Omental fat pad (tissue), 4 donors: Measurements from ENCODE around the gene TBC1D19. TPM values are rescaled to one million over a fixed set of nuclear protein-coding genes. Genes with fewer than 3 reads are reported as not detected.
"Not testable (repeated sequence)": the region's sequence is repeated elsewhere in the genome, so short reads cannot be mapped to it uniquely, and the experiment has no call there.

Source experiments
- ATAC-seq: fragments of 150-250 bp; one replicate; pipeline ENCODE4 v1.9.1; 2016; ENCODE audit warnings: mild to moderate bottlenecking, moderate library complexity; ENCODE audit not compliant: low FRiP score
- DNase-seq: peaks from one replicate; pipeline ENCODE4 v3.0.0-alpha.2; 2019; ENCODE audit warnings: low spot score
- CTCF ChIP-seq, 3 donors: fragments of 450-650 bp; IDR thresholded peaks; one replicate each; pipeline ENCODE4 v1.5.1; 2016 to 2017; ENCODE audit warnings: antibody characterized with exemption in 3 of 3, mild to moderate bottlenecking in 3 of 3, moderate library complexity in 2 of 3
- total RNA-seq, 4 donors: library from RNA; depleted of rRNA; stranded (reverse); fragments of >200 nt; gene quantifications; one replicate each; pipeline ENCODE4 v1.1.0, GENCODE V29; 2016

Gene TBC1D19
- total RNA-seq, 4 donors from 2014 or later: 5.6 to 21.6 (median 12.3) TPM

- ATAC-seq (no peak), DNase-seq (no peak)
- TF ChIP-seq CTCF (IDR thresholded peaks at IDR 0.05): no peak
Observed at GRCh38 chr4:26685250-26685649, 101.4 kb downstream of the TBC1D19 start.

DNA sequence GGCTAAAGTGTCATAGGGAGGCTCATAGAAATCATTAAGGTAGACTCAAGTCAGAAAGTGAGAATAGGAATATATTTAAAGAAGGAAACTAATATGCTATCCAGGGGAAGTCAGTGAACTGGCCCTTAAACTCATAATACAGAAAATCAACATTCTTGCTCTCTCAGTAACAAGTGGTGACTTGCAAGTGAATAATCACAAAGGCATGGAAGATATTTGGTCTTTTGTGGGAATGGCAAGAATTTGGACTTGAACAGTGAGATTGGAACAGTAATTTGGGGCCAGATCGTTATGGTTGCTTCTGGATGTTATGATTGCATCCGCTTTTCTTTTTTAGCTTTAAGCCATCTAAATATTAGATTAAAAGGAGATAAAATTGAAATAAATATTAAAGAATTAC is 103.8 kb downstream of the TBC1D19 start:
- ATAC-seq (no peak), DNase-seq (no peak)
- no peak for TF ChIP-seq CTCF (IDR thresholded peaks at IDR 0.05)

- no peak for ATAC-seq
- no peak for DNase-seq
- TF ChIP-seq CTCF (IDR thresholded peaks at IDR 0.05): no peak
Observed at GRCh38 chr4:26690506-26690905, 106.6 kb downstream of the TBC1D19 start.

DNA sequence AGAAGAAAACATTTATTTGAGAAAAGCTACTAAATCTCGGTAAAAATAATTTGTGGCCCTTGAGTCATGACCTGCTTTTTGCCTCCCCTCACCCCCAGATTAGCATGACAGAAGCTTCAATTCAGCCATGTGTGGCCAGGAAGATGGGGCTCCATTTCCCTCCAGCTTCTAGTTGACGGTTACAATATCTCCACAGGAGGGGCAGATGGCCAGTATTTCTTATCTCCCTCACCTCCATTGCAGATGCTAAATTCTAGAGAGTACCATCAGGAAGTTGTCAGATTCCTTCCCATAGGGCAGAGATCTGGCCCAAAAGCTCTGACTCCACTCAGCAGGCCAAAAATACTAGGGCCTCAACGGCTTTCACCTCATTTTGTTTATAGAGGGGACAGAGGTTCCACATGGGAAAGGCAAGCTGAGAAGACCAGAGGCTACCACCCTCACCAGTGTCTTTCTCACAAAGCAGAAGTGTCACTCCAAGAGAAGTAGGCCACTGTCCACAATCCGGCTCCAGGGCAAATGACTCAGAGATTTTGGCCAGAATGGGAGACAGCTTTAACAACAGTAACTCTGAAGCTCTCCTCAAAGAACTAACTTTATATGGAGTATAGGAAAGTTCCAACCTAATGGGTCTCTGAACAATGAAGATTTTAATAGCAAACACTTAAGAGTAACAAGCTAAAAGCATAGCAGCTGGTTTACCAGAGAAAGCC is 108.3 kb downstream of the TBC1D19 start:
- no peak for ATAC-seq
- no peak for TF ChIP-seq CTCF (IDR thresholded peaks at IDR 0.05)
- no peak for DNase-seq

DNA sequence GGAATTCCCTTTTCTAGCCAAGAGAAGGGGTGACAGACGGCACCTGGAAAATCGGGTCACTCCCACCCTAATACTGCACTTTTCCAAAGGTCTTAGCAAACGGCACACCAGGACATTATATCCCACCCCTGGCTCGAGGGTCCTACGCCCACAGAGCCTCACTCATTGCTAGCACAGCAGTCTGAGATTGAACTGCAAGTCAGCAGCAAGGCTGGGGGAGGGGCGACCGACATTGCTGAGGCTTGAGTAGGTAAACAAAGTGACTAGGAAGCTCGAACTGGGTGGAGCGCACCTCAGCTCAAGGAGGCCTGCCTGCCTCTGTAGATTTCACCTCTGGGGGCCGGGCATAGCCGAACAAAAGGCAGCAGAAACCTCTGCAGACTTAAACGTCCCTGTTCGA is 110.2 kb downstream of the TBC1D19 start:
- ATAC-seq, DNase-seq: not testable (repeated sequence)

GRCh38 chr4:26700110-26700509 is 116.2 kb downstream of the TBC1D19 start:
- TF ChIP-seq CTCF (IDR thresholded peaks at IDR 0.05): no peak

DNA sequence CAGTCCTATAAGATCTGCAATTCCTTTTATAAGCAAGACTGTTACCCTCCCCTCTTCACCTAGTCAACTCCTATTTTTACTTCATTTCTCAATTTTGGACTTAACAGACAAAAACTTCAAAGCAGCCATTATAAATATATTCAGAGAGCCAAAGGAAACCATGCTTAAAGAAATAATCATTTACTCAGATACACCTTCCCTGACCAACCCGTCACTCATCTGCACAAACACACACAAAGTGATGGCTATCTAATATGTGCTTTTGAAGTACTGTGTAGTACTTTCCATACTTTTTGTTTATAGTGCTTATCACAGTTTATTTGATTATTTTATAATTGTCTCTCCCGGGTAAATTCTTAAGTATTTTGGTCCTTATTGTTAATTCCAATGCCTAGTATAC is 117.2 kb downstream of the TBC1D19 start:
- no peak for TF ChIP-seq CTCF (IDR thresholded peaks at IDR 0.05)
- DNase-seq (no peak), ATAC-seq (no peak)

More at GRCh38 chr4:26700110-26700509, 116.2 kb downstream of the TBC1D19 start:
- ATAC-seq: no peak
- DNase-seq: no peak
